ENCODE measurements around the gene FHL1.

FHL1 gene

GRCh38 chrX:136198678-136199243 lies 51.4 kb downstream of the FHL1 start:
- no peak for ATAC-seq (ENCODE audit: insufficient read depth, low read depth)
- no peak for TF ChIP-seq EZH2 (IDR thresholded peaks at IDR 0.05; ENCODE audit: borderline replicate concordance, low read depth, low read length, severe bottlenecking)
- TF ChIP-seq, protein P1, sequence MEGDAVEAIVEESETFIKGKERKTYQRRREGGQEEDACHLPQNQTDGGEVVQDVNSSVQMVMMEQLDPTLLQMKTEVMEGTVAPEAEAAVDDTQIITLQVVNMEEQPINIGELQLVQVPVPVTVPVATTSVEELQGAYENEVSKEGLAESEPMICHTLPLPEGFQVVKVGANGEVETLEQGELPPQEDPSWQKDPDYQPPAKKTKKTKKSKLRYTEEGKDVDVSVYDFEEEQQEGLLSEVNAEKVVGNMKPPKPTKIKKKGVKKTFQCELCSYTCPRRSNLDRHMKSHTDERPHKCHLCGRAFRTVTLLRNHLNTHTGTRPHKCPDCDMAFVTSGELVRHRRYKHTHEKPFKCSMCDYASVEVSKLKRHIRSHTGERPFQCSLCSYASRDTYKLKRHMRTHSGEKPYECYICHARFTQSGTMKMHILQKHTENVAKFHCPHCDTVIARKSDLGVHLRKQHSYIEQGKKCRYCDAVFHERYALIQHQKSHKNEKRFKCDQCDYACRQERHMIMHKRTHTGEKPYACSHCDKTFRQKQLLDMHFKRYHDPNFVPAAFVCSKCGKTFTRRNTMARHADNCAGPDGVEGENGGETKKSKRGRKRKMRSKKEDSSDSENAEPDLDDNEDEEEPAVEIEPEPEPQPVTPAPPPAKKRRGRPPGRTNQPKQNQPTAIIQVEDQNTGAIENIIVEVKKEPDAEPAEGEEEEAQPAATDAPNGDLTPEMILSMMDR (IDR thresholded peaks at IDR 0.05; ENCODE audit: borderline replicate concordance, extremely low read depth, low read length, poor library complexity, severe bottlenecking), result no peak
- H3K9me3 ChIP-seq (ENCODE audit: insufficient read depth, low read length, severe bottlenecking), result no peaks in the 10 kb centered on the region

DNA sequence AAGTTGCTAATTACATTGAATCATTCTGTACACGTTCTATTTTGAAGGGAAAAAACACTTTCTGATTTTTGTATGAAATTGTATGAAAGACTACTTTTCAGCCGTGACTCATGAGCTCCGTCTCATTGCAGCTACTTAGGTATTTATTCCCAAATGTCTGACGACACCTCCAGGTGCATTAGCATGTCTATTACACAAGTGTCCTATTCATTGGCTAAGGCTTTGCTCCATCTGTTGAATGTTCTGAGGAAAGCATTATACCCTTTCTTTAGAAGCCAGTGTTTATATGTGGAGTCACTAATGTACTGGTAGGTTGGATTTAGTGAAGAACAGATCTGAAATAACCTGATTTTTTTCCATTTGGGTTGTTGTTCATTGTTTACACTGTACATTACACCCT lies 52.0 kb downstream of the FHL1 start:
- TF ChIP-seq, protein P1 (IDR thresholded peaks at IDR 0.05; ENCODE audit: borderline replicate concordance, extremely low read depth, low read length, poor library complexity, severe bottlenecking), result no peak
- TF ChIP-seq EZH2 (IDR thresholded peaks at IDR 0.05; ENCODE audit: borderline replicate concordance, low read depth, low read length, severe bottlenecking), result no peak
- no peak overlapping the region for H3K9ac ChIP-seq (ENCODE audit: low read depth, low read length)
- no peak overlapping the region for H3K4me3 ChIP-seq (ENCODE audit: low read depth in 1 of 2, low read length in 2 of 2)
- no peak overlapping the region for H3K27ac ChIP-seq (ENCODE audit: low read length)
- no peaks in the 10 kb centered on the region for H3K4me1 ChIP-seq (ENCODE audit: insufficient read depth, low read length)
- H3K9me3 ChIP-seq (ENCODE audit: insufficient read depth, low read length, severe bottlenecking), result no peaks in the 10 kb centered on the region
- H3K79me2 ChIP-seq (ENCODE audit: insufficient read depth, low read length), result no peaks in the 10 kb centered on the region
- ATAC-seq (ENCODE audit: insufficient read depth, low read depth), result no peak
- H4K20me1 ChIP-seq (ENCODE audit: insufficient read depth, low read length), result no peaks in the 10 kb centered on the region
- no peak overlapping the region for H3K4me2 ChIP-seq (ENCODE audit: insufficient read depth, low read length)
- no peaks in the 10 kb centered on the region for H3K36me3 ChIP-seq (ENCODE audit: insufficient read depth, low read length)
- no peak for DNase-seq
- H2AFZ ChIP-seq (ENCODE audit: low read depth, low read length), result no peak overlapping the region
- no peaks in the 10 kb centered on the region for H3K27me3 ChIP-seq (ENCODE audit: insufficient read depth, low read length, poor library complexity)

More at GRCh38 chrX:136198678-136199243, 51.4 kb downstream of the FHL1 start:
- Histone ChIP-seq H3K9ac (ENCODE audit: low read depth, low read length) (no peak overlapping the region), H3K4me1 (ENCODE audit: insufficient read depth, low read length) (no peaks in the 10 kb centered on the region), H2AFZ (ENCODE audit: low read depth, low read length) (no peak overlapping the region), H4K20me1 (ENCODE audit: insufficient read depth, low read length) (no peaks in the 10 kb centered on the region), H3K36me3 (ENCODE audit: insufficient read depth, low read length) (no peaks in the 10 kb centered on the region), H3K27ac (ENCODE audit: low read length) (no peak overlapping the region), H3K4me2 (ENCODE audit: insufficient read depth, low read length) (no peak overlapping the region), H3K4me3 (ENCODE audit: low read depth in 1 of 2, low read length in 2 of 2) (no peak overlapping the region), H3K79me2 (ENCODE audit: insufficient read depth, low read length) (no peaks in the 10 kb centered on the region), H3K27me3 (ENCODE audit: insufficient read depth, low read length, poor library complexity) (no peaks in the 10 kb centered on the region)
- no peak for DNase-seq

GRCh38 chrX:136200466-136200865 lies 53.1 kb downstream of the FHL1 start:
- Histone ChIP-seq H3K9ac (ENCODE audit: low read depth, low read length) (no peak overlapping the region), H3K27me3 (ENCODE audit: insufficient read depth, low read length, poor library complexity) (no peaks in the 10 kb centered on the region), H3K36me3 (ENCODE audit: insufficient read depth, low read length) (no peaks in the 10 kb centered on the region), H3K27ac (ENCODE audit: low read length) (no peak overlapping the region), H4K20me1 (ENCODE audit: insufficient read depth, low read length) (no peaks in the 10 kb centered on the region), H3K4me3 (ENCODE audit: low read depth in 1 of 2, low read length in 2 of 2) (no peak overlapping the region), H2AFZ (ENCODE audit: low read depth, low read length) (no peak overlapping the region), H3K4me2 (ENCODE audit: insufficient read depth, low read length) (no peak overlapping the region), H3K4me1 (ENCODE audit: insufficient read depth, low read length) (no peaks in the 10 kb centered on the region), H3K9me3 (ENCODE audit: insufficient read depth, low read length, severe bottlenecking) (no peaks in the 10 kb centered on the region), H3K79me2 (ENCODE audit: insufficient read depth, low read length) (no peaks in the 10 kb centered on the region)
- TF ChIP-seq EZH2 (IDR thresholded peaks at IDR 0.05; ENCODE audit: borderline replicate concordance, low read depth, low read length, severe bottlenecking), result no peak
- TF ChIP-seq, protein P1 (IDR thresholded peaks at IDR 0.05; ENCODE audit: borderline replicate concordance, extremely low read depth, low read length, poor library complexity, severe bottlenecking), result peak; percentile 46
- ATAC-seq (ENCODE audit: insufficient read depth, low read depth), result peak; percentile 76
- peak; percentile 11 for DNase-seq
